Stimulated activated CD8-positive, alpha-beta memory T cell treated with anti-CD3 and anti-CD28 coated beads, Interleukin-15, amount 100 ng/mL, for 48 hours (primary cell): Measurements from ENCODE around the gene IL4I1.
A peak's percentile ranks its signal among the peaks of the same experiment; 100 is the strongest.

ENCODE experiments used
- DNase-seq, 2 donors: peaks; one replicate each; pipeline ENCODE4 v3.0.0-alpha.2; 2020; ENCODE audit warnings: low read depth in 2 of 2

The IL4I1 gene

DNA sequence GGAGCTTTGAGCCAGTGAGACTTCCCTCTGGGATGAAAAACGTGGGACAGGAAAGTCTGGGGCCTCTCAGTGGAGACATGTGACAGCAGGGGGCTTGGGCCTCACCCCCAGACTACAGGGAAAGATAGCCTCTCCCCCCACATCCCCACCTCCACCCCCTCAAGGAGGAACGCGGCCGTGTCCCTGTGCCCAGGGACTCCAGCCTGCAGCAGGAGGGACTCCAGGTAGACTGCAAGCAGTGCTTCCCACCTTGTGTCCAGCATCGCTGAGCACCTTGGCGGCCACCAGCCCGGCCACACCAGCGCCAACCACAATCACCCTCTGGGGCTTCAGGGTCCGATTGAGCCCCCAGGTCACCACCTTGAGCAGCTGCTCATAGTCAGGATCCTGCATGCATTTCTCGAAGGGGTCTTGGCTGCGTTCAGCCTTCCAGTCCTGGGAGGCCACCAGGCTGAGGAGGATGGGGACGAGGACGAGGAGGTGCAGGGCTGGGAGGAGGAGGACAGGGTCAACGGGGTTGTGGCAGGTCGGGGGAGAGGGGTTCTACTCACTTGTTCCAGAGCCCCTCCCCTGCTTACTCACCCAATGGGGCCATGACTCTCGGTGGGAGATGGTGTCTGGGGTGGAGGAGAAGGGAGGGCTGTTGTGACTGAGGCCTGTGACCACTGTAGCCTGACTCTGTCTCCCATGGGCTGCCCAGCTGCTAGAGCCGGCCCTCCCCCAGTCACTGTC is 955 bp downstream of the IL4I1 start:
- DNase-seq = peak; percentile 27 to 66

DNA sequence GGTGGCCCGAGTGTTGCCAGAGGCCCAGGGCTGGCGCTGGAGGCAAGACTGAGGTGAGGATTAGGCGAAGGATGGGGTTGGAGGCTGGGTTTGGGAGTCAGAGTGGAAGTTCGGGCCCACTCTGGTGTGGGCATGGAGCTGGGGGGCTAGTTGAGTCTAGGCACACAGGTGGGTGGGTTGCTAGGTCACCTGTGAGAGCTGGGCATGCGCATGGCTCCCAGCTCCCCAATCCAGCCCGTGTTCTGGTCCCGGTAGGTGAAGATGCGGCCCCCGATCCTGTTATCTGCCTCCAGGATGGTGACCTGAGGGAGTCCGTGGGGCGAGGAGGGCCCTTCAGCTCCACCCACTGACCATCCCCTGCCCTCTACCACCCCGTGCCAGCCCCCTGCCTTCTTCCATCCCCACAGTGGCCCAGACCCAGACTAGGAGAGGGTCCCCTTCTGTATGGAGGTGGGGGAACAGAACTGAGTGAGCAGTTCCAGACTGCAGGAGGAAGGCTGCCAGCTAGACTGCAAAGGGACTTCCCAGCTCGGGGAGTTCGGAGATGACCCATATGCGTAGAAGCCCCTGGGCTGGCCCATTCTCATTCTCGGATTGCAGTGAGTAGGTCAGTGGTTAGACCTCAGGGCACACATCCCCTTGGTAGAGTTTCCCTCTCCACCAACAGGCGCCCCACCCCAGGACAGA is 1.7 kb downstream of the IL4I1 start:
- DNase-seq = peak; percentile 58 to 66

DNA sequence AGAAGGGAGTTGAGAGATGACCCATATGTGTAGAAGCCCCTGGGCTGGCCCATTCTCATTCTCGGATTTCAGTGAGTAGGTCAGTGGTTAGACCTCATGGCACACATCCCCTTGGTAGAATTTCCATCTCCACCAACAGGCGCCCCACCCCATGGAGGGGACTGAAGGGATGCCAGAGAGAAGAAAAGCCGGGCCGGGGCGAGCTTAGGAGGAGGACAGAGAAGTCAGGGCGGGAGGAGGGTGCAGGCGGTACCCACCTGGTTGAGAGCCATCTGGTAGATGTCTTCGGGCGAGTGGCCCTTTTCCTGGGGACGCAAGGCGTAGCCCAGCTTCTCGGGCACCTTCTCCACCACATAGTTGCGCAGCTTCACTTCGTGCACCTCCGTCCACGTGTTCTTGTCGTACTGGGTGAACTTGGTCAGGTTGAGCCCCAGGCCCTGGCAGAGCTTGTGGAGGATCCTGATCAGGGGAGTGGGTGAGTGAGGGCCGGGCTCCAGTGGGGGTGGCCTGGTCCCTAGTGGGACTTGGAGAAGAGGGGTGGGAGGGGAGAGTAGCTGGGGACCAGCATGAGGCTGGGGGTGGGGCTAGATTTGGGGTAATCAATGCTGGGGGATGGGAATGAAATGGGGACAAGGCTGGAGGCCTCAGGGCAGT is 2.5 kb downstream of the IL4I1 start:
- DNase-seq = no peak

DNA sequence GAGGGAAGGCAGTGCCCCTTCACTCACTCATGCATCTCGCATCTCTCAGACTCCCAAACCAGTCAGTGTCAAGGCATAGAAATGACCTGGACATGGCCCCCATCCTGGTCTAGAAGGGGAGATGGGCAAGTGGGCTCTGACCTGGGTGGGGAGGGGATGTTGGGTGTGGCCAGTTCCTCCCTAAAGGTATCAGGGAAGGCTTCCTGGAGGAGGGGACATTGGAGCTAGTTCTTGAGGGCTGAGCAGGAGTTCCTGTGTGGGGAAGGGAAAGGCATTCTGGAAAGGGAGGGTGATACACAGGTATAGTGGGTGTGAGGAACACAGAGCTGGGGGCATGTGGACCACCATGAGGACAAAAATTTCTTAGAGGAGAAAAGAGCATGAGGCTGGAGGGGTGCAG is 4.0 kb downstream of the IL4I1 start:
- DNase-seq = no peak

DNA sequence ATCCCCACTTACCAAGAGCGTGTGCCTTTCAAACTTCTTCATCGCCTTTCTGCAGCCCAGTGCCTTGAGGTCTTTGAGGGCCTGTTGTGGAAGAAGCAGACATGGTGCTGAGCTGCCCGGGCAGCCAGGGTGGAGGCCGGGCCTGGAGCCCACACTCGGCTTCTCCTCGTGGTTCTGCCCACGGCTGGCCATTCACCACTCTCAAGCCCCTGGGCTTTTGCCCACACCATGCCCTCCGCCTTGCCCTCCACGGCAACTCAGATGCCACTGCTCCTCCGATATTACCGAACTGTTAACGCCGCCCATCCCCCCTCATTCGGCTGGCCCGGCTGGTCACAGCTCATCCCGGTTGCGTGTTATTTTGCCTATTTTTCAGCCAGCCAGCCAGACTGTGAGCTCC is 5.3 kb downstream of the IL4I1 start:
- DNase-seq = no peak

DNA sequence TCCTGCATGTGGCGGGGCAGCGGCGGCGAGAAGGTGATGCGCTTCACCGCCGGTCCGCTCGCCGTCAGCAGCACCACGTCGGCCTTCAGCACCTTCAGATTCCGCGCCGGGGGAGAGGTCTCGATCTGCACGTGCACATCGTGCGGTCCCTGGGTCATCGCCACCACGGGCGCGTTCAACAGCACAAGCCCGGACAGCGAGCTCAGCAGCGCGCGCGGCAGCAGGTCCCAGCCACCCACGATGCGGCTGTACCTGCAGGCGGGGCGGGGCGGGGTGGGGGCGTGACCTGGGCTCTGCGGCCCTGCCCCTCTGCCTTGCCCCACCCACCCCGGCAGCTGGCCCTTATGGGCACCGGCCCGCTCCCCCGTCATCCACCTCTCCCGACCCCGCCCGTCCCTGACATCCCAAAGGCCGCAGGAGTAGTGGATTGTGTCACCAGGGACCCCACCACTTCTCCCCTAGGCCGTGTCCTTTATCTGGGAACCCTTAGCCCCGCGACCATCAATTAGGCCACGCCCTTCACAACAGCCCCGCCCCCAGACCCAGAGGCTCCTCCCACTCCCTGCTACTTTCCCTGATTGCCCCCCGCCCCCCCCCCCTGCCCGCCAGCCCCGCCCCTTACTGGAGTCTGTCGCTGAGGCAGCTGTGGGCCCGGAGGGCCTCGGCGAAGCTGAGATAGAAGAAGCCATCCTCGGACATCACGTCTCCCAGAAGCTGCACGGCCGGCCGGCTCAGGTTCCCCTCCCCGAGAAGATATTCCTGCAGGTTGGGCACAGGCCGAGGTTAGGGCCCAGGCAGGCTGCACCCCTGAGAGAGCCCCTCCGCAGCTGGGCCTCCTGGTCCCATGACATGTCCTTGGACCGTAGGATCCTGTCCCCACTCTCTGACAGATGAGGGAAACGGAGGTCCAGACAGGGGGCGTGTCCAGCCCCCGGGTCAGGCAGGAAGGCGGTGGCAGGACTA is 6.1 kb downstream of the IL4I1 start:
- DNase-seq = peak; percentile 49 to 58

DNA sequence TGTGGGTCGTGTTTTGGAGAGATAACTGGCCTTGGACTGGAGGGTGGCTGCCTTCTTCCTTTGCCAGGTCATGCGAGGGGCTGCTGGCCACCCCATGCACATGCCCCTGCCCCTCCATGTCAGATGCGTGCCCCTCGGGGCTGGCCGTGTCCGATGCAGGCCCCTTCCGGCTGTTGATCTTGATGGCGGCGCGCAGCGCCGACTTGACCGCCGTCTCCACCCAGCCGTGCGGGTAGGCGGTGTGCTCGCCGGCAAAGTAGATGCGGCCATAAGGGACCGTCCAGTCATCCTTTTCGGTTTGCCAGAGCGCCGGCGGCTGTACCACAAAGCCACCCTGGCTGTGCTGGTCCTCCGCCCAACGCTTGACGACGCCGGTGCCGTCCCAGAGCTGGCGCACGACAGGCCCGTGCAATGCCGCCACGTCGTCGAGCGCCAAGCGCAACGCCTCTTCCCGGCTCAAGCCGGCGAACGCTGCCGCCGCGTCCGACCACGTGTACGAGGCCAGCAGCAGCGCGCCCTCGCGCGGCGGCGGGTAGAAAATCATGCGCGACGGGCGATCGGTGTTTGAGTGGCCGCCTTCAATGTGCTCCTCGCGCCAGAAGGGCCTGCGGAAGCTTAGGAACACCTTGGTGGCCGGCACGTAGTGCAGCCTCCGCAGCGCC is 6.9 kb downstream of the IL4I1 start:
- peak; percentile 65 to 70 for DNase-seq

DNA sequence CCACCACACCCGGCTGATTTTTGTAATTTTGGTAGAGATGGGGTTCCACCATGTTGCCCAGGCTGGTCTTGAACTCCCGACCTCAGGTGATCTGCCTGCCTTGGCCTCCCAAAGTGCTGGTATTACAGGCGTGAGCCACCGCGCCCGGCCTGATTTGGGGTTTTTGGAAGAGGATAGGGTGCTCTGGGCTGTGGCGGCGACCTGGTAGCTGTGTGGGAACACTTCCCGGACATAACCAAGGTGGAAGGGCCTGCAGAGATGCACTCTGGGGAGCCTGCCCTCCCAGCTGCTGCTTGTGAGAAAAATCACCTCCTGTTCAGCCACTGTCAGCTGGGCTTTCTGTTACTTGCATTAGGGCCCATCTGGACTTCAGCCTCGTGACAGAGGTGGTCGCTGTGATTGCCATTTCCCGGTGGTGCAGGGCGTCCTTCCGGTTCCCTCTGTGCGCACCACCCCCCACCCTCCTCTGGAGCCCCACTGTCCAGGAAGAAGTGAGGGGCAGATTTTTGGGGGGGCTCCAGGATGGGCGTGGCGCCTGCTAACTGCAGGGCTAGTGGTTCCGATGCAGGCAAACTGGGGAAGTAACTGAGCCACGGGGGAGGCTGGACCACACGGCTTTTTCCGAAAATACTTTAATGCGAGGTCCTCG is 7.5 kb downstream of the IL4I1 start:
- DNase-seq = no peak

DNA sequence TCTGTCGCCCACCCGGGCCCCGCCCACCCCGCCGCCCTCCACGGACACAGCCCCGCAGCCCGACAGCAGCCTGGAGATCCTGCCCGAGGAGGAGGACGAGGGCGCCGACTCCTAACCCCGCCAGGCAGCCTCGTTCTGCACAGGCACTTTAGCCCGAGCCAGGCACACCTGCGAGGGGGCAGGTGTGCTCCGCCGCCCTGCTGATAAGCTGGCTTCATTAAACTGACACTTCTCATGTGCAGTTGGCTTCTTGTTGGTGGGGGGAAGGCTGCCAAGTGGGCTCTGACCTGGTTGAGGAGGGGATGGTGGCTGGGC is 8.2 kb downstream of the IL4I1 start:
- DNase-seq = no peak

DNA sequence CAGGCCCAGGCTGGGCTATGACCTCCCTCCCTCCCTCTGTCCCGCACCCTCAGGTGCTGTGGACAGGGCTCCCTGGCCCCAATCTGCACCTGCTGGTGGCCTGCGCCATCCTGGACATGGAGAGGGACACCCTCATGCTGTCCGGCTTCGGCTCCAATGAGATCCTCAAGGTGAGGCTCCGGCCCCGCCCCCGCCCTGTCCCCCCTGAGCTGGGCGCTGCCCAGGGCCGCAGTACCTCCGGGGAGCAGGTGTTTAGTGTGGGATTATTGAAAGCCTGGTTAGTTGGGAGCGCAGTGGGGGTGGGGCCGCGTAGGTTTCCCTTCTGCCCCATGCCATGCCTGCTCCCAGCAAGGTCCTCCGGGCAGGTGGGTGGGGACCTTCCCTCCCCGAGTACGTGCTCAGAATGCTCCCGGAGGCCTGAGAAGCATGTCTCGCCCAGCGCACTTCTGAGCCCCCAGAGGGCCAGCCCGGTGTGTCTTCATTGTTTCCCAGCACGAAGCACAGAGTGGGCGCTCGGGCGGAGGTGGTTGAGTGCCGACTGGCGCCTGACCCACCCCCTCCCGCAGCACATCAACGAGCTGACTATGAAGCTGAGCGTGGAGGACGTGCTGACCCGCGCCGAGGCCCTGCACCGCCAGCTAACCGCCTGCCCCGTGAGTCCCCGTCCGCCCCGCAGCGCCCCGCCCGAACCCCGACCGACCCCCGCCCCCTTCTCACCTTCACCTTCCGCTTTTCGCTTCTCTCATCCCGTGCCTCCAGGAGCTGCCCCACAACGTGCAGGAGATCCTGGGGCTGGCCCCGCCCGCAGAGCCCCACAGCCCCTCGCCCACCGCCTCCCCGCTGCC is 8.8 kb downstream of the IL4I1 start:
- DNase-seq = no peak

DNA sequence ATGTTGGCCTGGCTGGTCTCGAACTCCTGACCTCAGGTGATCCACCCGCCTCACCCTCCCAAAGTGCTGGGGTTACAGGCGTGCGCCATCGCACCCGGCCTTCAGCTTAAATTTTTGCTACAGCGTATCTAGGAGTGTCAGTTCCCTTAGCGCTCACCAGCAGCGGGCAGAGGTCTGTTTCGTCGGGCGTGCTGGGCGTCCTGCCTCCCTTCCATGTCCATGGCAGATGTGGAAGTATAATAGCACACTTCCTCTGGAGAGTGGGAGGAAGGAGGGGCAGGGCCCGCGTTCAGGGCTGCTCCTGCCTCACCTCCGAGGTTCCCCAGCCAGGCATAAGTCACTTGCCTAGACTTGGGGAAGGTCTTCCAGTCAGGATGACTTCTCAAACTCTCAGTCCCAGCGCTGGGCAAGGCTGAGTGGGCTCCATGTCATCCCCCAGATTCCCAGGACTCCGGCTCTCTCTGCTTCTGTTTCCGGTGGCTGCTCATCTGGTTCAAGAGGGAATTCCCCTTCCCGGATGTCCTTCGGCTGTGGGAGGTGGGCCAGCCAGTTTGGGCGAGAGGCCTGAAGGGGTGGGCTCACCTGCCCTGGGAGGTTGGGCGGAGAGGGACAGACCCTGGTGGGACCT is 9.5 kb downstream of the IL4I1 start:
- no peak for DNase-seq

DNA sequence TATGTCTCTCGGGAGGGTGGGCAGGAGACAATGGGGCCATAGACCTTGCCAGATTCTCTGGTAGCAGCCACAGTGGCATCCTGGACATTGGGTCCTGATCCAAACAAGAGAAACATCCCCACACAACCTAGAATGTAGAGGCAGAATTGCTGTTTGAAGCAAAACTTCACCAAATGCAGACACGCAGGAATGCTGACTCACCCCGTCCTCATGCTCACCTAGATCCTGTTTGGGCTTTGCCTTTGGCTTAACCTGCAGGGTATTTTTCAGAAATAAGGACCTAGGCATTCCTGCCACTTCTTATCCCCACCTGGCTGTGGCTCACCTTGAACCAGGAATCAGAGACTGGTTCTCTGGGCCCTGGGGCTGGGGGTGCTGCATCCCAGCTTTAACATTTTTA is 11.9 kb downstream of the IL4I1 start:
- DNase-seq = no peak

DNA sequence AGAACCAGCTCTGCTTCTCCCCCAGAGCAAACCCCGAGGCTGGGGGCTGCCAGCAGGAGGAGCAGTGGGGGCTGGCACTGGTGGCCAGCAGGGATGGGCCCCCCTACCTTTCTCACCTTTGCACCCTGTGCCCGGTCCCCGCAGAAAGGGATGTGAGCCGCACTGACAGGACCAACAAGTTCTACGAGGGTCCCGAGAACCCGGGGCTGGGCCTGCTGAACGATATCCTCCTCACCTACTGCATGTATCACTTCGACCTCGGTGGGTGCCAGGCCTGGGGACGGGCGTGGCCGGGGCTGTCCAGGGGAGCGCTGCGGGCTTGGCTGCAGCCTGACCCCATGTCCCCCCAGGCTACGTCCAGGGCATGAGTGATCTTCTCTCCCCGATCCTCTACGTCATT is 12.6 kb downstream of the IL4I1 start:
- no peak for DNase-seq

DNA sequence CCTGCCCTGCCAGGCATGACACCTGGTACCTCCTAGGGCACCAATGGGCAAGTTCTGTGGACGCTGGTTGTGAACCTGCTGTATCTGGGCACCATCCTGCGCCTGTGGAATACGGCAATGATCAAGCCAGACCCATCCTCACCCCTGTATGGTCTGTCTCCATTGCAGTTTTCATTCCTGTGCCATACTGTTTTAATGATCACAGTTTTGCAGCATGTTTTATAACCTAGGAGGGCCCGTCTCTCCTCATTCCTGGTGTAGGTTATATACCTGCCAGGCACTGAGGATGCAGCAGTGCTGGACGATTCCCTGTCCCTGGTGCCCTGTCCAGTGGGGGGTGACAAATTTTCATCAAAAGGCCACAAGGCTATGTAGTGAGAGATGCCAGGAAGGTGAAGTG is 13.6 kb downstream of the IL4I1 start:
- no peak for DNase-seq

DNA sequence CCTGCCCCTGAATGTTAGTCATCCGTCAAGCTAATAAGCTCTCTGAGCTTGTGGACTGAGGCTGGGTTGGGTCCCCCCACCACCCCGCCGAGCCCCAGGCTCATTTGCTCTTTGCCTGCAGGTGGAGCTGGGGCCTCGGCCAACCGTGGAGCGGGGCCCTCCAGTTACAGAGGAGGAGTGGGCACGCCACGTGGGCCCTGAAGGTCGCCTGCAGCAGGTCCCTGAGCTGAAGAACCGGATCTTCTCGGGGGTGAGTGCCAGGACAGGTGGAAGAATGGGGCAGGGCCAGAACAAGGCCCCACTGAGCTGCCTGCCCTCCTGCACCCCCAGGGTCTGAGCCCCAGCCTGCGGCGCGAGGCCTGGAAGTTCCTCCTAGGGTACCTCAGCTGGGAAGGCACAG is 14.0 kb downstream of the IL4I1 start:
- no peak for DNase-seq

DNA sequence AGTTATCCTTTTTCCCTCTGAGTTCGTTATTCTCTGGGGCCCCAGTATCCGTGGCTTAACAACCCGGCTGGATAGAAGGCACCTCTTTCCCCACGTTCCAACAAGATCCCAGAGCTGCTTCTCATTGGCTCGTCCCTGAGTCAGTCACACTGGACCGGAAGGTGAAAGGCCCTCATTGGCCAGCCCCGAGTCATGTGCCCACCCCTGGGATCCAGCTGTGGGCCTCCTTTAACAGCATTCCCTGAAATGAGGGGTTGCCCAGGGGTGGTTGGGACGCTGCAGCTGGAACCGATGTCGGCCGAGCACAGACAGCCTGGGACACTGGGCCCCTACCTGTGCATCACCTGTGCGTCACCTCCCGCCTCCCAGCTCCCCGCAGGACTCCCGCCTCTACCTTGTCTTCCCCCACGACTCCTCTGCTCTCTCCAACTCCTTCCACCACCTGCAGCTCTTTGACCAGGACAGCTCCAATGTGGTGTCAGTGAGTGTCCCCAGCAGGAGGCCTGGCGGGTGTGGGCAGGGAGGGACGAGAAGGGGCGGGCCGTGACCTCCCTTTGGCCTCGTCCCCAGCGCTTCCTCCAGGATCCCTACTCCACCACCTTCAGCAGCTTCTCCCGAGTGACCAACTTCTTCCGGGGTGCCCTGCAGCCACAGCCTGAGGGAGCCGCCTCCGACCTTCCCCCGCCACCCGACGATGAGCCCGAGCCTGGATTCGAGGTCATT is 14.9 kb downstream of the IL4I1 start:
- no peak for DNase-seq

DNA sequence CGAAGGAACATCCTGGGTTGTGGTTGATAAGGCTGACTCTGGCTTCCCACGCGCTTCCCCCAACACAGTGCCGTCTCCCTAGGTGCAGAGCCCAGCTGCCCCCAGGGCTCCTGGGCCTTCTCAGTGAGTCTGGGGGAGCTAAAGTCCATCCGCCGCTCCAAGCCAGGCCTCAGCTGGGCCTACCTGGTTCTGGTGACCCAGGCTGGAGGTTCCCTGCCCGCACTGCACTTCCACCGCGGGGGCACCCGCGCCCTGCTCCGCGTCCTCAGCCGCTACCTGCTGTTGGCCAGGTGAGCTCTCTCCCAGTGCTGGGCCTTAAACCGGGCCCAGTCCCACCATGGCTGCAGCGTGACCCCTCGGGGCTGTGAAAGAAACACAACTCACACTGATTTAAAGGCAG is 15.5 kb downstream of the IL4I1 start:
- DNase-seq = no peak

DNA sequence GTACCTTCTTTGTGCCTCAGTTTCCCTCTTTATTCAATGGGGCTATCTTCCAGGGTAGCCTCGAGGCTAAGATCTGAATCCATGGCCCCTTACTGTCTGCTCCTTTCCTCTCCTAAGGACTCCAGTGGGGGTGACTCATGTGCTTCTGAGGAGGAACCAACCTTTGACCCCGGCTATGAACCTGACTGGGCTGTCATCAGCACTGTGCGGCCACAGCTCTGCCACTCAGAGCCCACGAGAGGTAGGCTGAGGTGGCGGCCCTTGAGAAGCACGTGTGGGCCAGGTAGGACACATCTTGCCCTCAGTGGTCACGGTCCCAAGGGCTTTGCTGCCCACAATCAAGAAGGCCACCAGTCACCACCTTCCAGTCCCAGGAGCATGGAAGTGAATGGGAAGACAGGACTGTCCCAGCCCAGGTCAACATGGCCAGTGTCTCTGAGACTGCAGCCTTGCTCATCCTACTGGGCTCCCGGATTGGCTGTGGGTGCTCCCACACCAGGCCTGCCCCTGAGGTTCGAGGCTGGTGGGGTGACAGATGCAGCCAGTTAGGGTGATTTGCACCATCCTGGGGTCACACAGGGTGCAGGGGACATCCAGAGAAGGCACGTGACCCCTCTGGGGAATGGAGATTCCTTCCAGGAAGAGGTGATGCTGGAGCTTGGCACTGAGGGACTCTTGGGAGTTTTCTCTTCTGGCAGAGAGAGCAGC is 16.4 kb downstream of the IL4I1 start:
- no peak for DNase-seq
